ENCODE data around the gene NAA60.

NAA60 gene

DNA sequence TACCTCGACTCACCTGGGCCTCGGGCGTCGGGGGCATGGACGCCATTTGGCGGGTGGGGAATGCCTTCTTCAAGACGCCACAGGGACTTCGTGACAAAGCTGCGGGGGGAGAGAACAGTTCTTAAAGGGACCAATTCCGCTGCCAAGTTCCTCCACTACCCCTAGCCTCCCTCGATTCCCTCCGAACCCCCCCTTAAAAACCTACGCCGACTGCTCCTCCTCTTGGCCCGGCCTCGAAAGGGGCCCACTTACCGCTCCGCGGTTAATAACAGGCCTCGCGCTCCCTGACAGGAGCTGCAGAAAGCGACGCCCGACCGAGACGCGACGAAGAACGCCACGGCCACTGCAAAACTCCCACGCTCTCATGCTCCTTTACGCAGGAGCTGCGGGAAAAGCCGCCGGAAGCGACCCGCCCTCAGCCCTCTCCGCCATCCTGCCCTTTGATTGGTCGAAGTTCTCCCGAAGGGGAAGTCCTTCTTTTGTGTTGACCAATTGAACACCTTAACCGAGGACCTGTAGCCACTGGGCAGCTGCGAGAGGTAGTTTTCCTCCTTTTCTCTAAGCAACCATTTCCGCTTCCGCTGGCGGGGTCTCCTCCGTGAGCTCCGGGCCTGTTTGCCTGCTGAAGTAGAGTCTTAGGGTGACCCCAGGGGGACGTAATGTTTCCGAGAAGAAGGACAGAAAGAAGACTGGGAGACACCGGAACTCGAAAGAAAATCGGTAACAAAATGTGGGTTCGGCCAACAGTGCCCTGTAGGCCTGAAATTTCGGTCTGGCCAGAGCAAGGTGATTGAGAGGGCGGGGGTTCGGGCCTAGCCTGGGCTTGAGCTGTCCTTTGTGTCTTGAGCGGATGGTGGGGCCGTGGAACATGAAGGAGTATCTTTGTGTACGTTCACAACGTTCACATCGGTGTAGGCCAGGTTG is at the start of gene NAA60, which contains the start of gene ZNF597:
Gene NAA60 (plus strand): TSS at position 573 of the 924 bp plus-strand sequence. CDS start 32,548 bp downstream, outside the sequence.
Gene ZNF597 (minus strand): TSS at position 397 of the 924 bp plus-strand sequence. CDS start 351 bp downstream, at position 46.
- peak; percentile 64 for DNase-seq (ENCODE audit: low read depth)

- no peak for DNase-seq (ENCODE audit: low read depth)
These were observed 43.1 kb upstream of the NAA60 start for GRCh38 chr16:3400446-3400778.

DNA sequence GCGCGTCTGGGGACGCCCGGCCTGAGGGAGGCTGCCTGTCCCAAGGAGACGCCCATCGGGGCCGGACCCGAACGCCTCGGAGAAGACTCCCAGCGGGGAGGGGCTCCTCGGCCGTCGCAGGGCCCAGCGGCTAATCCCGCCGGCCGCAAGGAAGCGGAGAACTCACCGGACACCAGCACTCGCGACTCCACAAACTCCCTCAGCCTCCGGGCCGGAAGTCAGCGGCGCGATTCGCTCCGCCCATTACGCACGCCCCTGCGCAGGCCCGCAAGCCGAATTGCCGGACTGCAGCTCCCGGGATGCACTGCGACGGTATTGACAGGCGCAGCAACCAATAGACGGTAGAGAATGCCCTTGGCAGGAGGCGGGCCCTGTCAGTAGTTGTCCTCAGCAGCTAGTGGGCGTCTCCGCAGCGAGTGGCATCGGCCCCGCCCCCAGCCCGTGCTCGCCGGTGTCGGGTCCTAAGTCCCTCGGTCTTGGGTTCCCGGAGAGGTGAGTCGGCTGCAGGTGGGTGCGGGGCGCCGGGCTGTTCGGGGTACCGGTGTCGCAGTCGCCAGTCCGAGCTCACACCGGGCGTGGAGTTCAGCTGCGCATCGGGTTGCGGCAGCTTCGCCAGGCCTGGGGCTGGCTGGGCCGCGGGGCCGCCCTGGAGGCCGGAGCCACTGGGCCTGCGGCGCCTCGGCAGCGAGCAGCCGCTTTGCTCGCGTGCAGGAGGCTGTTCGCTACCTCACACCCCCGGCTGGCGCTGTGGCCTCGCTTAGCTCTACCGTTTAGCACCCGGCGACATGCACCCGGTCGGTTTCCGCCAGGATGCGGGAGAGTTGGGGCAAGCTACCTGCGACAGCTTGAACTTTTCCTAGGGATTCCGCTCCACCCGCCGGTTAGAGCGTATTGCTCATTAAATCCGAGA is 42.4 kb upstream of the NAA60 start, which contains the start of the genes ZNF174 and ZSCAN32:
Gene ZNF174 (plus strand): TSS at position 437 of the 910 bp plus-strand sequence. CDS start 790 bp downstream, outside the sequence.
Gene ZSCAN32 (minus strand): TSS at position 226 of the 910 bp plus-strand sequence. CDS start 3,447 bp downstream, outside the sequence.
- DNase-seq (ENCODE audit: low read depth) = peak; percentile 97

DNA sequence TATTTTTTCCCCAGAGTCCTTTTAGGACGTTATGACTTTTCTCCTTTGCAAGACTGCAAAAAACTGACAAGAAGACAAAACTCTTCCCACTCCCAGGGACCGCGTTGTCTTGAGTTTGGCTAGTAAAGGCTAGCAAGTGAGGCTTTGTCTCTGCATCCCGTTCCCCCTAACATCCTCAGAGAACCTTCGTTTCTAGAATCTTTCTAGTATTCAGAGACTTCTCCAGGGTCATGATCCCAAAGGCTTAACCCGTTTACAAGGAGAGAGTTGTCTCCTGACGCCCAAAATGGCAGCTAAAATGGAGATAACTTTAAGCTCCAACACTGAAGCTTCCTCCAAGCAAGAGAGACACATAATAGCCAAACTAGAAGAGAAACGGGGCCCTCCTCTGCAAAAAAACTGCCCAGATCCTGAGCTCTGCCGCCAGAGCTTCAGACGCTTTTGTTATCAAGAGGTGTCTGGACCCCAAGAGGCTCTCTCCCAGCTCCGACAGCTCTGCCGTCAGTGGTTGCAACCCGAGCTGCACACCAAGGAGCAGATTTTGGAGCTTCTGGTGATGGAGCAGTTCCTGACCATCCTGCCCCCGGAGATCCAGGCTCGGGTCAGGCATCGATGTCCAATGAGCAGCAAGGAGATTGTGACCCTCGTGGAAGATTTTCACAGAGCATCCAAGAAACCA is 41.6 kb upstream of the NAA60 start:
- DNase-seq (ENCODE audit: low read depth) = no peak

DNA sequence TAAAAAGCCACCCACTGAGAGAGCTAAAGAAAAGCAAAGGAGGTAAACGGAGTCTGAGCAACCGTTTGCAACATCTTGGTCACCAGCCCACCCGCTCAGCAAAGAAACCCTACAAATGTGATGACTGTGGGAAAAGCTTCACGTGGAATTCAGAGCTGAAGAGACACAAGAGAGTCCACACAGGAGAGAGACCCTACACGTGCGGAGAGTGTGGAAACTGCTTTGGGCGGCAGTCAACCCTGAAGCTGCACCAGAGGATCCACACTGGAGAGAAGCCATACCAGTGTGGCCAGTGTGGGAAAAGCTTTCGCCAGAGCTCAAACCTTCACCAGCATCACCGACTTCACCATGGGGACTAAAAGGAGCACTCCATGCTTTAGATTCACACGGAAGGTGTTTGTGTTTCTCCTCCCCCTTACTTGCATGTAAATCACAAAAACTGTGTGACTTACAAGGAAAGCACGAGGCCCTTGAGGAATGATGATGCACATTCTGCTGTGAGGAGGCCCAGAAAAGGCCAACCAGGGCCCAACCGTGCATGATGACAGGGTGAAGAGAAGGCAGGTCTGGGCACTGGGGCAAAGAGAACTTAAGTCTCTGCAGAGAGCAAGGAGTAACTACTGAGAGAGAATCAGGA is 34.8 kb upstream of the NAA60 start:
- DNase-seq (ENCODE audit: low read depth) = no peak

DNA sequence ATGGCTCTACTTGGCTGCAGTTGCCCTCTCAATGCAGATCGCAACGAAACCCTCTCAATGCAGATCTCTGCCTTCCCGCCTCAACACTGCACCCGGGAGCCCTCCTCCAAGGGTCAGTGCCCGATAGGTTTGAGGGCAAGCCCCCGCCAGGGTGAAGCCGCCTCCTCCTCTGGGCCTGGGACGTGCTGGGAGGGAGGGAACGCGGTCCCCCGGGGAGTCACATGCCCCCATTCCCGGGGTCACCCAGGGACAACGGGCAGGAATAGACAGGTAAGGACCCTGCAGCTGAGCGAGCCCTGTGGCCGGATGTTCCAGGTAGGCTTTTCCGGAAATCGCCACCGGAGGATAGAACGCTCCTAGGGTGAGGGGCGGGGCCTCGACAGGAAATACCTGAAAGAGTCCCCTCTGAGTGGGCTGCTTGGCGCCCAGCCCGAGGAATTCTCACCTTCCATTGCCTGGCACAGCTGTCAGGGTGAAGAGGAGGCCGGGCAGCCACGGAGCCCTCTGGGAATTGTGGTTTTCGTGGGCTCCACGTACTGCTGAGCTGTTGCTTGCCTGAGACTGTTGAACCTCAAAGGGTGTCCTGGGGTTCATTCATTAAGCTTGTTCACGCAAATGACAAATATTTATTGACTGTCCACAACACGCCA is 29.6 kb upstream of the NAA60 start:
- no peak for DNase-seq (ENCODE audit: low read depth)

GRCh38 chr16:3431779-3432219 is 11.7 kb upstream of the NAA60 start:
- DNase-seq (ENCODE audit: low read depth) = peak; percentile 23

DNA sequence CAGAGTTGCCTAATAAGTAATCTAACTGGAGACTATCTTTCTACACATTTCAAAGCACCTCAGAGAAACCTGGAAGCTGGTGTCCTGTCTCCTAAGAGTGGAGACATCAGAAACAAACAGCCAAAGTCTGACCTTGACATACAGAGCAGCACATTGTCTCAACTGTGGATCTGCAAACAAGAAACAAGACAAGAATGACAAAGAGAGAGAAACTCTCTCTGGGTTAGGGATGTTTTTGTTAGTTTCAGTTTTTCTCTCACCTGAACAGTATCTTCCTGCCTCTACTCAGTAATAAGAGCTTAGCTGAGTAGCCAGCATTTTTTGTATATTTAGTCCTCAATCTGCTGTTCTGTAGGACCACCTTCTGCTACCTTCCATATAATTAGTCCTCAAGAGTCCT is 9.1 kb upstream of the NAA60 start:
- DNase-seq (ENCODE audit: low read depth) = no peak

GRCh38 chr16:3439637-3440036 is 3.8 kb upstream of the NAA60 start:
- no peak for DNase-seq (ENCODE audit: low read depth)

DNA sequence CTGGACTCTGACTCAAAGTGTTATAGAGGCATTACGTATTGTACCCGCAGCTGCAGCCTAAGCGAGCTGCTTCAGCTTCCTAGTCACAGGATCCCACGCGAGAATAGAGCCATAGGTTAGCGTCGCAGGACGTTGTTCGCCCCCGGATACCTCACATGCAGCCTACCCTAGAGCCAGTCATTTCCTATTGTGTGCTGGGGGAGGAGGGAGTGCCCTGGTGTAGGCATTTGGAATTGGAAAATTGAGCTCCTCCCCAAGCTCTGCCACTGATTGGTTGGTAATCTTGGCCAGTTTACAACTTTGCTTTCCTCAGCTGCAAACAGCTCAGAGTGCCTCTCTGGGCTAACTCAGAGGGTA is 530 bp downstream of the NAA60 start:
- DNase-seq (ENCODE audit: low read depth) = no peak

GRCh38 chr16:3454093-3454492 is 10.6 kb downstream of the NAA60 start:
- no peak for DNase-seq (ENCODE audit: low read depth)

GRCh38 chr16:3454631-3455147 is 11.2 kb downstream of the NAA60 start:
- DNase-seq (ENCODE audit: low read depth) = no peak

GRCh38 chr16:3457434-3458252 is 14.2 kb downstream of the NAA60 start:
- peak; percentile 86 for DNase-seq (ENCODE audit: low read depth)

DNA sequence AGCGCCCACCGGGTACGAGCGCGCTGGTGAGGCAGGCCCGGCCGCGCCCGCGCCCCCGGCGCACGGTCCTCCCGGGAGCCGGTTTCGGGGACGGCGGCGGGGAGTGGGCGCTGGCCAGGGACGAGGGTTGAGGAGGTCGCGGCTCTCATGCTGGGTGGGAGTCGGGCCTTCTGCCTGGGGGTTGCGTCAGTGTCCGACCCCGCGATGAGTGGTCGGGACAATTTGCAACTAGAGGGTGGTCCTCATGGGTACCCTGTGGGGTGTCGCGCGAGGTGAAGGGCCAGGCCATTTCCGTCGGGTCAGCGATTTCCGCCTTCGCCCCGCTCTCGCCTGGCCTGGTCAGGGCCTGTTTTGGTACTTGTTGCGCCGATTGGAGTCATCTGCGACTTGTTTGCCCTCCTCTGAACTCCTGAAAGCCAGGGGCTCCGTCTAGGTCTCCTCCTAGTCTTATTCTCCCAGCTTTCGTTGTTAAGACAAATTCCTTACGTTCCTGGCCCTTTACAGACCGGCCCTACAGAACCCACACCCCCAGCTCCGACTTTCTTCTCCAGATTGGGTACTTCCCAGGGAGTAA is 14.9 kb downstream of the NAA60 start:
- no peak for DNase-seq (ENCODE audit: low read depth)

DNA sequence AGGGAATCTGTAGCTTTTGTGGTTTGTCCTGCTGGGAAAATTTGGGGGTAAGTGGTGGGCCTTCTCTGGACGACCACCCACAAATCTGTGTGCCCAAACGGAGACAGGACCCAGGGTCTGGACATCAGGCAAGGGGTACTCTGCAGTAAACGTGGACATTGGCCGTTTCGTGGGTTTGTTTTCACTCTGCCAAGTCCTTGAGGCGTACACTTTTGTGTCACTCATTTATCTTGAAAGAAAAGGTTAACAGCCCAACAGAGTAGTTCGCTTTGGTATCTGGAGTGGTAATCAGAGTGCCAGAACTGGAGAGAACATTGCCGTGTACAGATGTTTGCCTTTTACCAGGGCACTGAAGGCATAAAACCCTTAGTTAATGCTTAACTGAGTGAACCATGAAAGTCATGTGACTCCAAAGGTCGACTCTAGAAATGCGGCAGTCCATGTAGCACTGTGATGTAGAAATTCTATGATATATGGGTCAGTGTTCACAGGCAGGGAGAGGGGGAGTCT is 15.4 kb downstream of the NAA60 start:
- no peak for DNase-seq (ENCODE audit: low read depth)

DNA sequence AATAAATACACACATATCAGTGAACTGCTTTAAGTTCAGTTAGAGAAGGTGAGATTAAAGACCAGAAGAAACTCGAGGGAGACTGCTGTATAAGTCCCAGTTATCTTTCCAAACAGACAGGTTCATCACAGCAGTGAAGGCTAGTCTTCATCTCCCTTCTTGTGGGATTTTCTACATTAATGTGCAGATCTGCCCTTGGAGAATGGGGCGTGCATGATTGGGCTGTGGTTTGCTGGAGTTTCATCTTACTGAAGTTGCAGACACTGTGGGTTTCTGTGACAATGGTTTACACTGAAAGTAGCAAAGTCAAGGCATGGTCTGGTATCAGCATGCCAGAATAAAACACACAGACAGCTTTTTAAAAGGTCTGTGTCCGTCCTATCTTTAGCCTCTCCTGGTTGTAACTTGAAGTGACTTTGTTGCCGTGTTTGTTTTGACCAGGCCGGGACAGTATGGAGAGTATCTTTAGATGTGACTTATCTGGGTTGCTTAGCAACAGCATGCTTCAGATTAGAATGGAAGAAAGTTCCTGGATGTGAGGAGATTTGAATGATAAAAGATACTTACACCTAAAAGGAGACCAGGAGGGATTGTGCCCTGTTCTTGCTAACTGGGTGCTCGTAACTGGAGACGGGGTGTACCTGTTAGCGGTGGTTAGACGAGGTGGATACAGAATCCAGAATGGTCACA is 16.1 kb downstream of the NAA60 start:
- DNase-seq (ENCODE audit: low read depth) = no peak

DNA sequence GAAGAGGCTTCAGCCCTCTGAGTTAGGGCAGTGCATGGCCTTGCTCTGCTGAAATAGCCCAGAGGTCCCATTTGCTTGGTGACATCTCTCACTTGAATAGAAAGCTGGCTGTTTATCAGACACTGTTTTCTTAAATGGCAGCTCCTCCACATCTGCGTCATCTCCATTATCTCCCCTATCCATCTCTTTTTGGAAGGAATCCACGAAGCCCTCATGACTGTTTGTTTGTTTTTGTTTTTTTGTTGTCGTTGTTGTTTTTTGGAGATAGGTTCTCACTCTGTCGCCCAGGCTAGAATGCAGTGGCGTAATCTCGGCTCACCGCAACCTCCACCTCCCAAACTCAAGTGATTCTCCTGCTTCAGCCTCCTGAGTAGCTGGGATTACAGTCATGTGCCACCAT is 16.6 kb downstream of the NAA60 start:
- no peak for DNase-seq (ENCODE audit: low read depth)

GRCh38 chr16:3460585-3460984 is 17.1 kb downstream of the NAA60 start:
- no peak for DNase-seq (ENCODE audit: low read depth)

GRCh38 chr16:3461151-3461550 is 17.7 kb downstream of the NAA60 start:
- DNase-seq (ENCODE audit: low read depth) = no peak

All from activated T-helper 1 cell treated with Interleukin-2 at 50 U/mL for 16 hours (primary cell).